Measurements from ENCODE around the gene EFNB3.

DNA sequence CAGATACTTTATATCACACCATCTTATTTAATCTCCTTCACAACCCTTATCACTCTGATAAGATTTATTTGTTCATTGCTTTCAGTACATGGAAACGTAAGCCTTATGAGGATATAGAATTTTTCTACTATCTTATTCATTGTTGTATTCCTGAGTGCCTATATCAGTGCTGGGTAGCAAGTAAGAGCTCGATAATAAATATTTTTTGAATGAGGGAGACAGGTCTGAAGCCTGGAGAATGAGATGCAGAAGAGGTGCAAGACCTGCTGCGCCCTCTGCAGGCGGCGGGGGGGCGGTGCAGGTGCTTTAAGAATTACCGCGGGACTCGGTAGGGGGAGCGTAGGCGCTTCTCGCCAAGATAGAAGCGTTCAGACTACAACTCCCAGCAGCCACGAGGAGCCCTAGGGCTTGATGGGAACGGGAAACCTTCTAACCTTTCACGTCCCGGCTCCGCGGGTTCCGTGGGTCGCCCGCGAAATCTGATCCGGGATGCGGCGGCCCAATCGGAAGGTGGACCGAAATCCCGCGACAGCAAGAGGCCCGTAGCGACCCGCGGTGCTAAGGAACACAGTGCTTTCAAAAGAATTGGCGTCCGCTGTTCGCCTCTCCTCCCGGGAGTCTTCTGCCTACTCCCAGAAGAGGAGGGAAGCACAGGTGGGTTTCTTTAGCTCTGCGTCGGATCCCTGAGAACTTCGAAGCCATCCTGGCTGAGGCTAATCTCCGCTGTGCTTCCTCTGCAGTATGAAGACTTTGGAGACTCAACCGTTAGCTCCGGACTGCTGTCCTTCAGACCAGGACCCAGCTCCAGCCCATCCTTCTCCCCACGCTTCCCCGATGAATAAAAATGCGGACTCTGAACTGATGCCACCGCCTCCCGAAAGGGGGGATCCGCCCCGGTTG lies 16.8 kb upstream of the EFNB3 start, which contains the start of gene WRAP53:
- TF ChIP-seq, protein P1, sequence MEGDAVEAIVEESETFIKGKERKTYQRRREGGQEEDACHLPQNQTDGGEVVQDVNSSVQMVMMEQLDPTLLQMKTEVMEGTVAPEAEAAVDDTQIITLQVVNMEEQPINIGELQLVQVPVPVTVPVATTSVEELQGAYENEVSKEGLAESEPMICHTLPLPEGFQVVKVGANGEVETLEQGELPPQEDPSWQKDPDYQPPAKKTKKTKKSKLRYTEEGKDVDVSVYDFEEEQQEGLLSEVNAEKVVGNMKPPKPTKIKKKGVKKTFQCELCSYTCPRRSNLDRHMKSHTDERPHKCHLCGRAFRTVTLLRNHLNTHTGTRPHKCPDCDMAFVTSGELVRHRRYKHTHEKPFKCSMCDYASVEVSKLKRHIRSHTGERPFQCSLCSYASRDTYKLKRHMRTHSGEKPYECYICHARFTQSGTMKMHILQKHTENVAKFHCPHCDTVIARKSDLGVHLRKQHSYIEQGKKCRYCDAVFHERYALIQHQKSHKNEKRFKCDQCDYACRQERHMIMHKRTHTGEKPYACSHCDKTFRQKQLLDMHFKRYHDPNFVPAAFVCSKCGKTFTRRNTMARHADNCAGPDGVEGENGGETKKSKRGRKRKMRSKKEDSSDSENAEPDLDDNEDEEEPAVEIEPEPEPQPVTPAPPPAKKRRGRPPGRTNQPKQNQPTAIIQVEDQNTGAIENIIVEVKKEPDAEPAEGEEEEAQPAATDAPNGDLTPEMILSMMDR (IDR thresholded peaks at IDR 0.05 in 2 of 3, conservative IDR thresholded peaks at IDR 0.05 in 1 of 3; ENCODE audit: control insufficient read depth in 2 of 3, extremely low read depth in 1 of 3, insufficient read depth in 1 of 3, low read depth in 3 of 3, low read length in 3 of 3): peak; percentile 97 to 99 (median 99)
- TF ChIP-seq CEBPB (IDR thresholded peaks at IDR 0.05; ENCODE audit: borderline replicate concordance in 1 of 2, low read depth in 2 of 2, low read length in 2 of 2): no peak
- TF ChIP-seq, protein P2, sequence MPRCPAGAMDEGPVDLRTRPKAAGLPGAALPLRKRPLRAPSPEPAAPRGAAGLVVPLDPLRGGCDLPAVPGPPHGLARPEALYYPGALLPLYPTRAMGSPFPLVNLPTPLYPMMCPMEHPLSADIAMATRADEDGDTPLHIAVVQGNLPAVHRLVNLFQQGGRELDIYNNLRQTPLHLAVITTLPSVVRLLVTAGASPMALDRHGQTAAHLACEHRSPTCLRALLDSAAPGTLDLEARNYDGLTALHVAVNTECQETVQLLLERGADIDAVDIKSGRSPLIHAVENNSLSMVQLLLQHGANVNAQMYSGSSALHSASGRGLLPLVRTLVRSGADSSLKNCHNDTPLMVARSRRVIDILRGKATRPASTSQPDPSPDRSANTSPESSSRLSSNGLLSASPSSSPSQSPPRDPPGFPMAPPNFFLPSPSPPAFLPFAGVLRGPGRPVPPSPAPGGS (IDR thresholded peaks at IDR 0.05; ENCODE audit: borderline replicate concordance, insufficient read depth, low read depth, low read length, poor library complexity, severe bottlenecking): no peak
- TF ChIP-seq POLR2AphosphoS5 (IDR thresholded peaks at IDR 0.05; ENCODE audit: low read length): peak; percentile 63
- TF ChIP-seq HDGF (IDR thresholded peaks at IDR 0.05): no peak; the same call in 1 of the 2 replicates
- no peak for TF ChIP-seq IRF4 (IDR thresholded peaks at IDR 0.05; ENCODE audit: low read depth, low read length)
- TF ChIP-seq EP300 (IDR thresholded peaks at IDR 0.05; ENCODE audit: borderline replicate concordance in 1 of 2, control insufficient read depth in 1 of 2, low read depth in 2 of 2, low read length in 2 of 2): peak in 1 of 2 experiments; percentile 22; a peak in 1 of 4 replicates
- TF ChIP-seq, protein P3, sequence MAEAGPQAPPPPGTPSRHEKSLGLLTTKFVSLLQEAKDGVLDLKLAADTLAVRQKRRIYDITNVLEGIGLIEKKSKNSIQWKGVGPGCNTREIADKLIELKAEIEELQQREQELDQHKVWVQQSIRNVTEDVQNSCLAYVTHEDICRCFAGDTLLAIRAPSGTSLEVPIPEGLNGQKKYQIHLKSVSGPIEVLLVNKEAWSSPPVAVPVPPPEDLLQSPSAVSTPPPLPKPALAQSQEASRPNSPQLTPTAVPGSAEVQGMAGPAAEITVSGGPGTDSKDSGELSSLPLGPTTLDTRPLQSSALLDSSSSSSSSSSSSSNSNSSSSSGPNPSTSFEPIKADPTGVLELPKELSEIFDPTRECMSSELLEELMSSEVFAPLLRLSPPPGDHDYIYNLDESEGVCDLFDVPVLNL (IDR thresholded peaks at IDR 0.05; ENCODE audit: low read depth, low read length): peak; percentile 88
